GDM1 (cell line): Measurements from ENCODE around the gene BCL6.

Experiments used
- DNase-seq: peaks from one replicate; lab custom pipeline; 2025; lab: John Stamatoyannopoulos, UW

The BCL6 gene

DNA sequence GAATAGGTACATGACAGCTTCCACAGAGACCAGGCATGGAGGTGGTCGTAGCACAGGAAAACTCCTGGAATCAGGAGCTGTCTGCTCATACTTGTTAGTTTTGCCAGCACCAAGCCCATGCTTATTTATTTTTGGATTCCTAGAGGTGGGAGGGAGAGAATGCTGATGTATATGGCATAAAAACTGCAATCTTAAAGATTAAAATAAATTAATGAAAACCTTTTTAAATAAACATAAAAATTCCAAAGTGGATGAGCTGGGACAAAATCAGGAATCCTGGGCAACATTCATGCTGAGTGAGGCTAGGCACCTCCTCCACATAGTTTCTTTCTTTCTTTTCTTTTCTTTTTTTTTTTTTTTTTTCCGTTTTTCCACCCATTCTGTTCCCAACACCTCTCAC lies 14.3 kb upstream of the BCL6 start:
- no peak for DNase-seq

DNA sequence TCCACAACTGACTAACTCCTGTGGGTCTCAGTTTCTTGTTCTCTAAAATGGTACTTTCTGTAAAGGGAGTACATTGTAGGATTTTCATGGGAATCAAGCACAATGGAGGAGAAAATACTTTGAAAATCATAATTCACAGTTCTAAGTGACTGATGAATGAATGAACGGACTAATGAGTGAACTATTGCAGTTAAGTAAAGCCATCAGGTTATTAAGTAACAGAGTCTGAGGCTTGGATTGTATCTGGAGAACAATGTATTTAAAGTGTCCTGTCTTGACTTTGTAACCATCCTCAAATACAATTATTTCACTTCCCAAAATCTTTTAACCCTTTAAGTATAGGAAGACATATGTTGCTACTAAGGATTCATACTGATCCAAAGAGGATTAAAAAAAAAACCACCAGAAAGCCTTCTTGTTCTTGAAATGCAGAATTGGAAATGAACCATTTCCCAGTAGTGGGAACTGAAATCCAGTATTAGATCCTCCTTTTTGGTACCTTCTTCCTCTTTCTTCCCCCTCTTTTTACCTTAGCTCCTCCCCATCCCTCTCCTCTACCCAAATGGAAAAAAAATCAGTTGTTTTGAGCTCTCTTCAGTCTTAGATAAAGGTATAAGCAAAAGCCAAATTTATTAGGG lies 13.2 kb upstream of the BCL6 start:
- DNase-seq: no peak

DNA sequence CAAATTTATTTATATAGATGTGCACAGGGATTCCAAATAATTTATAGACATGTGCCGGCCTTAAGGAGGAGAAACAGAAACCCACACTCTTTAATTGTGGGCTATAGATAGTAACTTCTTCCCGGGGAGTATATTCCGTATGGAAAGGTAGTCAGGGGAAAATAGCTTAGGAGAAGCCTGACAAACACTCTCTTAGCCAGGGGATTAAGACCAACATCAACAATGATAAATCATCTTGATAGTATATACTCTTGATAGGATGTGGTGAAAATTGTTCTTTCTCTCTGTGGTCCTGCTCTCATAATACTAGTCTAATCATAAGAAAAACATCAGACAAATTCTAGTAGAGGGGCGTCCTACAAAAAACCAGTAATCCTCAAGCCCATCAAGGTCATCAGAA lies 8.2 kb upstream of the BCL6 start:
- no peak for DNase-seq

DNA sequence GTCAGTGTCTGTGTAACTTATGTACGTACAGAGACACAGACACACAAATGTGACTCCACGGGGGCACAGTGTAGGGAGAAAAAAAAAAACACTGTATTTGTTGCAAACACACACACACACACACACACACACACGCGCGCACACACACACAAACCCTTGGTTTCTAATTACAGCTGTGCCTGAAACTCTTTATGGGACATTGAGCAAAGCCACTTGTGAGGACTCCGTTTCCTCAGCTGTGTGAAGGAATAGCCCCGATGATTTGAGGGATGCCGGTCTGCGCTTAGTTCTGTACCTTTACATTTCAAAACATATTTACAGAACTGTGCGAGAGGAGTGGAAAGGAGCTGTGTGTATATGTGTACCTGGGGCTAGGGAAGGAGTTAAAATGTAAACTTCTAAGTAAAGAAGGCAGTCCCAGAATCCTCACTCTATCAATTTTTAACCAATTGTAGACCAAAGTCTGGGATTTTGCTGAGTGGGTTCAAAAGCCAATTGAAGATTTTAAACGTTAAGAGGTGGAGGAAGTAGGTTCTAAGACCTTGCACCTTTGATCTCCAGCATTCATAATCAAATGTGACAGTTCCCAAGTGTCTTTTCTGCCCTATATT lies 5.3 kb upstream of the BCL6 start:
- DNase-seq: no peak

DNA sequence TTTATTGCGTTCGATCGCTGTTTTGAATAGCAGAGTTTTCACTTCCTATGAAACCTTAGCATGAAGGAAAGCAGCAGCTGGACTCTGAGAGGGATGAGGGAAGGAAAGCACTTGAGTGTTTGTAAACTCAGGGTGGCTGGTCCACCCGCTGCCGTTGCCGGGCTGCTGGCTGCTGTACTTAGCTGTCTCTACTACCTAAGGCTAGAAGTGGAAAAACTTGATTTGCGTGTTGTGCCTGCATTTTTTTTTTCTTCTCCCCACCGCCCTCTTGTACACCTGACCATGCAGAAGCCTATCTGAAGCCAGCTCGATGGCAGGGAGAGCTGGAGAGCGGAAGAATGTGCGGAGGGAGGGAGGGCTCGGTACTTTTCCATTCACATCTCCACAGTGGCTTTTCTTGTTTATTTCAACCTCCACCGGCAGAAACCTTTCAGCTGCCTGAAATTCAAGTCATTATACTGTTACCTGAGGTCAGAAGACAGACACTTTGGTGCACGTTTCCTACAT lies 4.8 kb upstream of the BCL6 start:
- DNase-seq: no peak

DNA sequence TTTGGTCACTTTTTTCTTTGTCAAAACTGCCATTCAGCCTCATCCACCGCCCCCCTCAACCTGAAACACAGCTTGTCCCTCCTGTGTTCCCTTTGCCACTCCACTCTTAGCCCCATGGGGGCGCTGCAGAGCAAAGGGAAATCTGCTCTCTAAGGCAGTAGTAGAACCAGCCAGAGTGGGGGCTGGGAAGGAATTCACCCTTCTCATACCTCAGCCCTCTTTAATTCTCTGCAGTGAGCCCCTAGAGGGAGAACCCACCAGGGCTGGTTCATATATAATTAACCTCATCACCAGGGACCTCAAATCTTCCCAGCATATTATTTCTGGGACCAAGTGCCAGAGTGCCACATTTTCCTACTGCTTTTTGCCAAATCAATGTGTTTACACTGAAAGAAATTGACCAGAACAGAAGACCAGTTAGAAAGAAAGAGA lies 2.8 kb upstream of the BCL6 start:
- peak; percentile 66 for DNase-seq

DNA sequence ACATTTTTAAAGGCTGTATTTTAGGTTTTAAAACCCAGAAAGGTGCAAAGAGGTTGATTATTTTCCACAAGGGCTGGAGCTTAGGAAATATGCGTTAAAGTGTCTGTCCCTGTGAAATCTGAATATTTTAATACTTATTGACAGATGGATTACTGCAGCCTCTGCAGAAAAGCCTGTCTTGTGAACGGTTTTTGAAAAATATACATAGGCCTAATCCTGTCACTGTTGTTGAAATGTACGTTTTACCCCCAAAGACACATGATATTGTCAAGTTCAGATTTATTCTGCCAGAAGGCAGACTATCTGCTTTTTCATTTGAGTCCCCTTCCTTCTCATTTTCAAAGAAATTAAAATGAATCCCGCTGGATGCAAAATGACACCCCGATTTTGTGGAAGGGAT lies 2.2 kb upstream of the BCL6 start:
- no peak for DNase-seq

DNA sequence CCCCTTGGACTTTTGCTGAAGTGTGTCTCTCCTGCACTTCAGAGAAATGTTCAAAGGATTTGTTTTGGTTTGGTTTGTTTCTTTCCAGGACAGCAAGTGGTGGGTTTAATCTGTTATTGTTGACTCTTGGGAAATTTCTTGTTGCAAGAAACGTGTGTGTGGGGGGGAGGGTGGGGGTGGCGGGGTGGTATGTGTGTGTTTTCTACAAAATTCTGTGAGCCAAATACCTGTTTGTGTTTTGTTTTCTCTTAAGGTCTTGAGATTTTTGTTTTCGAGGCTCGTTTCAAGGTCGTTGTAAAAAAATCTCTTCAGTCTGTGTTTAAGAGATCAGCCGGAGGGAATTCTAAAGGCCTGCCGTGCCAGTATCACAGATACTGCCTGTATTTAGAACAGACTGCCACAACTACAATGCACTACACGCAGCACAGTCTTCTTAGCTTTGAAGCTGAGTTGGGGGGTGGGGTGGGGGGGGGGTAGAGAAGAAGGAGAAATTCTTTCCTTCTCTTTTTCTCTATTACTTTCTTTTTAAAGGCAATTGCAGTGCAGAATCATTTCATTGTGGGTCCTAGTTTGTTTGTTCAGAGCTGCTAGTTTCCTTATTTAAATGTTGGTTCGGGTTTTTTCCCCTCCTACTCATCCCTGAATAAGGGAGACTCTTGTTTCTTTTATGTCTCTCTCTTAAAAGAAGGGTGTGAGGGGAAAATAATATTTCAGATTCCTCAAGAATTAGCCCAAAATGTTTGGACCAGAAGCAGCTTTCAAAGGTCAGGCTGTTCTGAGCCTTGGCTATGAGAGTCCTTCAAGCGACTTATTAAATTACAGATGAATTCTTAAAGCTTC lies 1.4 kb upstream of the BCL6 start:
- DNase-seq: no peak

DNA sequence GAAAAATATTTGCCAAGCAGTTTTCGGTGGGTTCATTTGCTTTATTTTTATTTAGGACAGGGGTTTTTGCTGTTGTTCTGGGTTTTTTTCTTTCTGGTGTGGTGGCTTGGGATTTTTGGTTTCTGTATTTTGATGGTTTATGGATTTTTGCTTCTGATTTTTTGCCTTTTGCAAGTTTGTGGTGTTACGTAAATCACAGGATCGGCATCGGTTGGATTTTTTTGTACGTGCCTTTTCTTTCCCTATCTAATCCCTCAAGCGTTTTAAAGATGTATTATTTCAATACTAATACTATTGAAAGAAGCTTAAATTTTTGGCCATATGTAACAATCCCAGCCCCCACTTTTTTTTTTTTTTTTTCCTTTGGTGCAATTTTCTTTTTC lies 782 bp upstream of the BCL6 start:
- no peak for DNase-seq

DNA sequence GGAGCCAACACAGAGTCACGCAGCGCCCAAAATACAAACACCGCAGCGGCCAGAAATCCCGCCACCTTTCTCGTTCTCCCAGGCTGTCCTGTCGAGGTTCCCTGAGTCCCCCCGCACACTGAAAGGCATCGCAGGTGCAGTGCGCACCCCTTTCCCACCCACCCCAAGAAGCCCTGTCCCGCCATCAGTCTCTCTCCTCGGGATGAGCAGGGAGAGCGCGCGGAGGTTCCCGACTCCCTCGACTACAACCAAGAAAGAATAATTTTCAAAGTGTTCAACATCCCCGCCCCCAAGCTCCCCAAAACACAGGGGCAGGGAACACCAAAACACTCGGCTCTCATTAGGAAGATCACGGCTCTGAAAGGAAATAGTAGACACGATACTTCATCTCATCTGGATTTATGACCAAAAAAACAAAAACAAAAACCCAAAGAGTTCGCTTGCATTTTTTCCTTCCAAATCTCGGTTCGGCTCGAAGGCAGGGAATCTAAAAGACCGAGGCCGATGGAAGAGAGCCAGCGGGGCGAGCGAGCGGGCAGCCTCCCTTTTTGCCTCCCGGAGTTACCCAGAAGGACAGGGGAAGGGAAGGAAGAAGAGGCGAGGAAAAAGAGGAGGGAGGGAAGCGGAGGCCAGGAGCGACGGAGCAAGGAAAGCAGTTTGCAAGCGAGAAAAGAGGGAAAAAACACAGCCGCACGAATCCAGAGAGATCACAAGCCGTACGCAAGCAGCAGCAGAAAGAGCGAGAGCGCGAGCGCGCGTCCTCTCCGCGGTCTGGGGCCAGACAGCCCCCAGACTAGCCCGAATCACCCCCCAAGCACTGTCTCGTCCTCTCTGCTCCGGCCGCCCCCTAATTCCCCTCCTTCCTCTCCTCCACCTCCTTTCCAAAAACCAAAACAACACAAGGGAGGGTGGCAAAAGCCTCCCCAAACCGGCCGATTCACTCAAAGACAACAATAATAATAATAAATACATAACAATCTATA lies 808 bp downstream of the BCL6 start:
- no peak for DNase-seq

DNA sequence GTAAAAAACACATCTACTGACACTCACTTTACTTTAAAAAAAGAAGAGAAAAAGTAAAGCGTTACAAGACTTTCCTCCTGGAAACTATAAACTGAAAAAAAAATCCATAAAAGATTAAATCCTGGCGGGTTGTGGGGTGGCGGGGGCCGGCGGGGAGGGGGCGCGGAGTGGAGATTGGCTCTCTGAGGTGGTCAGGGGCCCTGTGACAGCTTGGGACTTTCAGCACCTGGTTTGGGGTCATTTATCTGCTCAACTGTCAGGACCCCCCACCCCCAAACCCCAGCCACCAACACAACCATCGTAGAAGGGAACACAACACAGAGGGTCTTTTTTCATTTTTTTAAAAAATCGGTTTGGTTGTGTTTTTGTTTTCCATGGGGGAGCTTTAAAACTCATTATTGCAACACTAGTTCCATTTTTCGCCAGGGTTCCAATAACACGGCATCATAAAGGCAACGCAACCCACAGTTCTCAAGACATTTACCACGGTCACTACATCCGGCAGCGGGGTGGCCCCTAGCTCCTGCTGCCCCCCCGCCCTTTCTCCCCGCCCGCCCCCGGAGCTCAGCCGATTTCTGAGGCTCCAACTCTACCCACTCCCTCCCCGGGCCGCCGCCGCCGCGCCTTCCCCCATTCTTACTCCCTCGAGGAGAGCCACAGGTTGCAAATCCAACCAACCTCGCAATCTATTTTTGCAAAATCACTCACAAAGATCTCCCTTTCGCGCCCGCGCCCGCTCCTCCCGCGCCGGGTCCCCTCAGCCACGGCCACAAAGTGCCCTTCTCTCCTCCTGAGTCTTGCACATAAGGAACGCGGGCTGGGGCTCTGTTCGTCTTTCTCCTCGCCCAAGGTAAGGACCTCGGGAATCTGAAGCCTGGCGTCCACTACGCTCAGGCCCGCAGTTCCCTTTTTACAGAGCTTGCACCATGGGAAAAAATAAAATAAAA lies 1.8 kb downstream of the BCL6 start:
- DNase-seq: no peak

DNA sequence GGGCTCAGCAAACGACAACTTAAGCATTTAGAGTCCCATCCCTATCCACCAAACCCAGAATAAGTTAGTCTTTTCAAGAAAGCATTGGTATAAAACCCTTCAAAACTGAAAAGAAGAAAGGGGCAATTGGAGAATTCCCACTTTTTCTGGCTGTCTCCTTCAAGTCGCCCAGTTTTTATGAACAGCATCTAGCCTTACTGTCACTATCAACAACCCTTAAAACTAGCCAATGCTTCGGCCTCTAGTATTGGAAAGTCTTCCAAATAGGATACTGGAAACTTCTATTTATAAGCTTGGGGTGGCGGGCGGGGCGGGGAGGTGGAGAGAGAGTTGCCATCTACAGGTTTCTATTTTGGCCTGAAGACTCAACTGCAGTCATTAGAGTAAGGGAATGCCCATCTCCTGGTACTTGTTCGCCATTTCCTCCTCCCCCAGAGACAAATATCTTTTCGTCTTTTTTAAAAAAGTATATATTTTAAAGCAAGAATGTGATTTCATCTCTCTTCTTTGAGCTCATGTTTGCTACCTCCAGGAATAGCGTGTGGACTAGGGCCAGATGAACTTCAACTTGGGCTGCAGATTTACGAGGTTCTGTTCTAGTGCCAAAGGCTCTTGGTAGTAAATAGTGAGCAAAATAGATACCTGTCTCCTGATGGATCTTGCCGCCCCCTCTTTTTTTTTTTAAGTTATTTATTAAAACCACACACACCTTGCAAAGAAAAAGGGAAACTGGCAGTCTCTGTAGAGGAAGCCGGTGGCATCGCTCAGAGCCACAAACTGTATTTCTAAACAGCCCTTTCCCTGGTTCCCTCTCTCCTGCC lies 2.7 kb downstream of the BCL6 start:
- no peak for DNase-seq

DNA sequence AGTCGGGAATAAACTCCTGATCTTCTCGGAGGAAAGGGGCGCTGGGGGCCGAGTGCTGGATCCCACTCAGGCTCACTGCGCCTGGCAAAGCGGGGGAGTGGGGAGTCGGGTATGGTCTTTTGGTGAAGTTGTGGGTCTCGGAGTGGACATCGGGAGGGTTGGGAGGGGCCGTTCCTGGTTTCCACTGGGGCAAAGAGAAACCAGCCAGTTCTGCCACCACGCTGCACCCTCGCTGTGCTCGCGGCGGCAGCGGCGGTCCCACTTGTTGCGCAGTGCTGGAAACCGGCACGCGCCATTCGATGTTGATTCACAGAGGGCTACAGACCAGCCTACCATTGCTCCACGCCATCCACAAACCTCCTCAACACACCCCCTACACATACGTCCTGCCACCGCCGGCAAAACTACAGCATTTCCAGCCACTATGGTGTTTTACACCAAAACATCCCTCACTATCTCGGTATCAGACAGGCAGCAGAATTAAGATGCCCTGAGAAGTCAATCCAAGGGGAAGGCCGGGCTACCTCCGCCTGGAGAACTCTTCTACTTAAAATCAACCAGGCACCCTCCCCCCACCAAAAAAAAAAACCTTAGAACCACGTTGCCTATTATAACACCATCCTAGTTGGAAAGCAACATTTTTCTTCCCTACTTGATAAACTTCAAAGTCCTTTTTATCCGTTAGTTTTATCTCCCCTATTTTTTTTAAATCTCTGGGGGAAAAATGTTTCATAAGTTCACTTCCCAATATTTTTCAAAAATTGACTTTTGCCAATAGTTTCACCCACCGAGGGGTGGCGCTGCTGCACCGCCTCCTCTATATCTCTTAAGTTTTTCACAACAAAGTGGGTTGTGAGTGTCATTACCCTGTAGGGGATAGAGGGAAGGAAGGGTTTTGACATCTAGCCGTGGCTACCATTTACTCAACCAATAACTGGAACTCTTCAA lies 3.6 kb downstream of the BCL6 start:
- DNase-seq: peak; percentile 49

DNA sequence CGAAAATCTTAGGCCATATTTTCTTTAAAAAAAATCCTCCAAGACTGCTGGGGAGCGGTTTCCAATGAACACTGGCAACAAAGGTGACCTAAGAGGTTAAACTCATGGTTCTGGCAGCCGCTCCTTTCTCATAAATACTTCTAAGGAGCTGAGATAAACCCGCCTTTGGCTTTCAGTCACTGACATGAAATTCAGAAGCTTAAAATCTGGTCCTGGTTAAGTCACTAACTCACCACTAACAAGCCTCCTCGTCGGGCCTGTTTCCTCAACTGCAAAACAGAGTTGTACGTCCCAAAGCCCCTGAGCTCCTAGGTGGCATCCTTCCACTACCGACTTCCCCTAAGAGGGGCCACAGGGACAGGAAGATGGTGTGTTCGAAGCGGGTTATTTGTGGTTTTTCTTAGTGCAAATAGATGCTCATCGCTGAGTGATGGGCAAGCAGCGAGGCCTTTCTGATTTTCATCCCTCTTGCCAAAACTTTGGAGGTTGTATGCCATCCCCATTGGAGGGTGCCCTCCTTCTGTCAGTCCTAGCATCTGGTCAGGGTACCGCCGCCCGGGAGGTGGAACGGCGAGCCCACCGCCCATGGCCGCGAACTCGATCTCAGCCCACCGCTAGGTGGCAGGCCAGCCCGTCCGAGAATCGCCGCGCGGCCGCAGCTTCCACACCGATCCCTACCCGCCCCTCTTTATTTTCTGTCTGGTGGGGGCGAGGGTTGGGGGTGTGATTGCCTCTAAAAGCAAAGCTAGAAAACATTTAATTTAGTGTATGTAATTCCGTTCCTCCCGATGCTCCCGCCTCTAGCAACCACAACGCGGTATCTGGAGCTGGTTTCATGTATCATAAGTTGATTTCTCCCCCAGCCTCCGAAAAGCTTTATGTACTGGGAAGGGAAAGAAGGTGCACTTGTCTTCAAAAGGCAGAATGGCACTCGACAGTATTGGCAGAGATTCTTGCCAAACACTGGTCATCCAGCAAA lies 4.6 kb downstream of the BCL6 start:
- peak; percentile 29 for DNase-seq

DNA sequence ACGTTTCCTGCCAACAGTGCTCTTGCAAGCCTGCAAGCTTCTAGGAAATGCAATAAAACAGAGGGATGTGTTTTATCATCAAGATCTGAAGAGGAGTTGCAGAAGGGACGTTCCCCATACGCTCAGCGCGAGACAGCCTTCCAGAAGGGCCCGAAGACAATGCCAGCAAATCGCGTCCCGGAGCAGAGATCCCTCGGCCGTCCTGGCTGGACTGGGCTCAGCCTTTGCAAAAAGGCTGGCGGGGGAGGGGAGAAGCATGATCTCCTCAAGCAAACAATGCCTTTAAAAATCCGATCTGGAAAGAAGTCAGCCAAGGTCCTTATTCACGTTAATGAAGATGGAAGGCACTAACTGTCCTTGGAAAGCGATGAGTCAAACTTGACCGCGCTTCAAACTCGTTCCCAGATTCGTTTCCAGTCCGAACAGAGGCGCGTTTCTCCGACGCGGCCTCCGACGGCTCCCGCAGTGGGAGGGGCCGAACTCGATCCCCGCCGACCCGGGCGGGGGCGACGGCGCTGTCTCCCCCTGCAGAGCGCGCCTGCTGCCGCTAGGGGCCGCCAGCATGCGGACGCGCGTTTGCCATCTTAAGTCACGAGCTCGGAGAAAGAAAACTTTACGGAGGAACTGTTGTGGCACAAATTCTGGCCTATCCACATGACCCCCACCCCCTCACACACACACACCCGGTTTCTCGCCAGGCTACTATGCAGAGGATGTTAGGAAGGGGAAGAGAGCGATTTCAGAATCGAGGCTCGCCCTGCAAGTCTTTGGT lies 5.5 kb downstream of the BCL6 start:
- DNase-seq: peak; percentile 73

DNA sequence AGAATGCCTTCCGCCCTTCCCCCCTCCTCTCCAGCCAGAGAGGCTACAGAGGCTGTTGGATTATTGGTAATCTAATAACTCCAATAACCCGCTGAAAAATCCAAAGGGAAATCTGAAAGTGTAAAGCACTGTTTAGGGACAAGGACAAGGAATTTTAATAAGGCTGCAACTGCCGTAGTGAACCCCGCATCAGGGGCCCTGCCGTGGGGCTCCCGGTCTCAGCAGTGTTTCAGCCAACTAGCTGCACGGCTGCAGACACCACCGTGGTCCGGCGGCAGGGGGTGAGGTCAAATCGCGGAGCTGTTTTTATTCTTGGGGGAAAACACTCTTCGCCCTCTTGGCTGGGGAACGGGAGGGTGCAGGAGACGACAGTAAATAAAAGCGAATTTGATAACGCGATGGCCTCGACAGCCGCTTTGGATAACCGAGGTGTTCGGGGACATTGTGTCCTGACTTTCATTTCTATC lies 6.1 kb downstream of the BCL6 start:
- no peak for DNase-seq
